ENCODE measurements around the gene SLC35F2. TPM values are rescaled to one million over a fixed set of nuclear protein-coding genes. Genes with fewer than 3 reads are reported as not detected.

Gene SLC35F2
- total and polyA plus RNA-seq, 2 of the 8 experiments (the other 6 are each of a cell fraction or from before 2014, with no cell fraction given), result 15.1 to 29.7 TPM

DNA sequence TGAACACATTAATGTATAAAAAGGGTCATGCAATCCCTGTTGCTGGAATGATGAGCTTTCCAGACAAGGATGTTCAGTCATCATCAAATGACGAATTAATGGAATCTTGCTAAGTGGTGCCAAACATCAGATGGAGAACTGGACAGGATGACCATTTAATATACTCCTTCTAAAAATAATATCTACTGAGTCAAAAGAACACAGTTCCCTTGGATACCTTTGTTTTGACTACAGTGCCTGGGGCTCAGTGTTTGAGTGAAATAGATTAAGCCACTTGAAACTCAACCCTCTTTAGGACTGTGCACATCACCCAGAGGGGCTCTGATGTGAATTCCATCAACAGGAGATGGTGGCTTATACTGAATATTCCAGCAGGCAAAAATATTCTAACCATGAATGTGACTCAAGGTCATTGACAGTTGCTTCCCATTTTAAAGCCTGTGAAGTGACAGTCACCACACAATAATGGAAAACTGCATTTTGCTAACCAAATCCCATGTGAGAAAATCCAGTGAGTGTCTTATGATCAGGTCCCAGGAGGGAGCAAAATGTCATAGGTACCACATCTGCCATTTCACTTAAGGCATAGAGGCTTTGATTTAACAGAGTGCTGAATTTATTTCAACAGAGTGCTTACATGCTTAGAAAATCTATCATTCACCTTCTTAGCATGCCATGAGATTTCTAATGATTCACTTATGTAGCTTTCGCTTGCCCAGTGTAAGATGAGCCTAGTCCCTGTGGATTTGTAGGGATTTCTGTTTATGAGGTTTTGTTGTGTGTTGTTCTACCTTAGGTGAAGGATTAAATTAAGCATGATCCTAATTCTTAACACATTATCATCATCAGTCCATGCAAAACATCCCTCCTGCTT is 105.4 kb downstream of the SLC35F2 start:
- DNase-seq (ENCODE audit: low read depth in 1 of 2, low spot score in 2 of 2) (no peak), FAIRE-seq (no peak)
- Histone ChIP-seq H2BK12ac (ENCODE audit: low read depth, low read length) (no peak overlapping the region), H3K14ac (ENCODE audit: insufficient read length) (no peak overlapping the region), H3K27me3 (replicated peaks in 1 of 4; ENCODE audit: control insufficient read depth in 3 of 4, extremely low read depth in 1 of 4, insufficient read depth in 3 of 4, low read length in 3 of 4) (no peaks in the 10 kb centered on the region), H3K18ac (ENCODE audit: extremely low read depth, low read length) (no peak overlapping the region), H3K9me3 (ENCODE audit: insufficient read depth in 2 of 2, low read depth in 1 of 2, low read length in 1 of 2) (no peaks in the 10 kb centered on the region), H4K5ac (ENCODE audit: insufficient read length, low read depth, low read length) (no peak overlapping the region), H4K91ac (replicated peaks; ENCODE audit: insufficient read length, low read length) (no peak overlapping the region), H3K79me2 (ENCODE audit: control insufficient read depth in 1 of 2, insufficient read depth in 2 of 2, low read length in 2 of 2) (no peaks in the 10 kb centered on the region), H4K8ac (ENCODE audit: extremely low read depth, insufficient read depth, low read length) (no peak overlapping the region), H3K4me1 (replicated peaks in 1 of 4; ENCODE audit: control insufficient read depth in 3 of 4, insufficient read depth in 4 of 4, low read length in 3 of 4) (no peaks in the 10 kb centered on the region), H2BK15ac (ENCODE audit: low read length) (no peak overlapping the region), H3K27ac (ENCODE audit: low read depth, low read length) (no peak overlapping the region), H3K79me1 (ENCODE audit: low read depth, low read length) (no peaks in the 10 kb centered on the region), H2AK5ac (ENCODE audit: low read depth, low read length) (no peak overlapping the region), H3K4me3 (ENCODE audit: extremely low read depth in 1 of 4, insufficient read depth in 2 of 4, low read depth in 3 of 4, low read length in 4 of 4) (no peak overlapping the region), H3K36me3 (ENCODE audit: control insufficient read depth in 2 of 4, insufficient read depth in 4 of 4, low read length in 3 of 4) (no peaks in the 10 kb centered on the region), H2BK120ac (replicated peaks; ENCODE audit: low read depth, low read length) (no peak overlapping the region), H2AFZ (ENCODE audit: low read length) (no peak overlapping the region), H3K23me2 (ENCODE audit: low read depth, low read length) (no peaks in the 10 kb centered on the region), H3K4me2 (ENCODE audit: insufficient read depth in 1 of 2, low read depth in 2 of 2, low read length in 2 of 2) (no peak overlapping the region), H3K4ac (replicated peaks; ENCODE audit: insufficient read length, low read depth, low read length) (no peak overlapping the region), H2BK5ac (ENCODE audit: low read depth, low read length) (no peak overlapping the region), H3K9ac (replicated peaks in 1 of 4; ENCODE audit: extremely low read depth in 1 of 4, low read depth in 3 of 4, low read length in 3 of 4) (no peak overlapping the region), H3K23ac (ENCODE audit: insufficient read length) (no peak overlapping the region), H3K56ac (replicated peaks; ENCODE audit: insufficient read length, low read depth, low read length) (no peak overlapping the region), H4K20me1 (replicated peaks in 1 of 2; ENCODE audit: control insufficient read depth in 1 of 2, insufficient read depth in 2 of 2, low read length in 2 of 2) (no peaks in the 10 kb centered on the region), H2BK20ac (ENCODE audit: low read length) (no peak overlapping the region)
- 44% methylated on average over 2 of the region's 2 CpGs; no CpG with 5 or more reads in 1 of the 2 experiments for WGBS, 2 experiments (ENCODE audit: extremely low coverage in 1 of 2, insufficient coverage in 1 of 2, insufficient read length in 1 of 2, insufficient replicate concordance in 2 of 2, low coverage in 1 of 2, low lambda C conversion rate in 2 of 2, missing lambda C conversion rate in 1 of 2)
- POLR2A ChIA-PET (ENCODE audit: partially characterized antibody), result no interaction called here
- TF ChIP-seq SRF (IDR thresholded peaks at IDR 0.05; ENCODE audit: low read depth, low read length), result no peak
- no peak for TF ChIP-seq BRCA1 (IDR thresholded peaks at IDR 0.05; ENCODE audit: low read depth, low read length)
- TF ChIP-seq SIRT6 (IDR thresholded peaks at IDR 0.05; ENCODE audit: low read length), result no peak
- no peak for TF ChIP-seq TBP (IDR thresholded peaks at IDR 0.05; ENCODE audit: low read depth, low read length)
- no peak for TF ChIP-seq YY1 (IDR thresholded peaks at IDR 0.05; ENCODE audit: low read depth, low read length)
- no peak for TF ChIP-seq SP2 (IDR thresholded peaks at IDR 0.05; ENCODE audit: low read length)
- TF ChIP-seq SIX5 (IDR thresholded peaks at IDR 0.05; ENCODE audit: low read depth, low read length), result no peak
- TF ChIP-seq CREB1 (IDR thresholded peaks at IDR 0.05), result no peak
- CTCF ChIA-PET (ENCODE audit: partially characterized antibody), result interaction anchor here (1.6 to 2.3 kb wide), 2 partner anchors 10 to 12 kb away, joined by 3 to 6 read pairs; no protein-coding TSS in a partner anchor

Data from H1 (cell line).